BJ (cell line): ENCODE measurements around the gene SPIN1. TPM values are rescaled to one million over a fixed set of nuclear protein-coding genes. Genes with fewer than 3 reads are reported as not detected.

Experiments
- CTCF ChIA-PET: fragments of 350-600 bp; formaldehyde crosslinking; extraction: SDS; loops from one replicate; lab custom pipeline; 2021; ENCODE audit warnings: antibody characterized with exemption, inconsistent platforms; lab: Yijun Ruan, JAX
- POLR2A ChIA-PET: fragments of 300-600 bp; sonication (Branson Sonifier 250); formaldehyde crosslinking; extraction: SDS; loops from one replicate; lab custom pipeline; 2021; ENCODE audit warnings: antibody characterized with exemption; lab: Charles Lee
- DNase-seq: peaks from one replicate; pipeline ENCODE4 v3.0.0-alpha.2; 2011; ENCODE audit warnings: low read depth
- H3K27me3 ChIP-seq: 2 replicates; pipeline ENCODE4 v1.6.0; 2011; ENCODE audit warnings: low read length; ENCODE audit not compliant: control insufficient read depth, insufficient read depth
- H3K36me3 ChIP-seq: 2 replicates; pipeline ENCODE4 v1.5.1; 2011; ENCODE audit warnings: low read length; ENCODE audit not compliant: control insufficient read depth, insufficient read depth
- H3K4me3 ChIP-seq: 2 replicates; pipeline ENCODE4 v1.5.1; 2011; ENCODE audit warnings: low read depth, mild to moderate bottlenecking, control low read depth, low read length
- CTCF ChIP-seq: IDR thresholded peaks from 2 replicates; pipeline ENCODE4 v1.5.1; 2011; ENCODE audit warnings: low read depth, mild to moderate bottlenecking, control low read depth, inconsistent platforms, low read length, moderate library complexity; ENCODE audit not compliant: insufficient read depth
- polyA plus RNA-seq: library from polyadenylated mRNA; depleted of rRNA; stranded (reverse); fragments of >200 nt; gene quantifications from 2 replicates; pipeline ENCODE4 v1.2.3, GENCODE V29; 2011

The SPIN1 gene
- polyA plus RNA-seq, 1 experiment: 53.4 TPM

- Histone ChIP-seq H3K27me3 (no peaks in the 10 kb centered on the region), H3K4me3 (no peak overlapping the region), H3K36me3 (peaks cover 3% of the 10 kb centered on the region; the same call in 1 of the 2 replicates)
- TF ChIP-seq CTCF: no peak
- no peak for DNase-seq
- ChIA-PET CTCF (interaction anchor here (0.6 kb wide), 1 partner anchor 17 kb away, joined by 3 read pairs; no protein-coding TSS in a partner anchor), POLR2A (no interaction called here)
Observed at GRCh38 chr9:88437210-88438146, 49.2 kb downstream of the SPIN1 start.

GRCh38 chr9:88438811-88439210, 50.6 kb downstream of the SPIN1 start:
- ChIA-PET POLR2A (no interaction called here), CTCF (no interaction called here)
- Histone ChIP-seq H3K27me3 (no peaks in the 10 kb centered on the region), H3K4me3 (no peak overlapping the region), H3K36me3 (no peaks in the 10 kb centered on the region)
- TF ChIP-seq CTCF: no peak
- DNase-seq: no peak

DNA sequence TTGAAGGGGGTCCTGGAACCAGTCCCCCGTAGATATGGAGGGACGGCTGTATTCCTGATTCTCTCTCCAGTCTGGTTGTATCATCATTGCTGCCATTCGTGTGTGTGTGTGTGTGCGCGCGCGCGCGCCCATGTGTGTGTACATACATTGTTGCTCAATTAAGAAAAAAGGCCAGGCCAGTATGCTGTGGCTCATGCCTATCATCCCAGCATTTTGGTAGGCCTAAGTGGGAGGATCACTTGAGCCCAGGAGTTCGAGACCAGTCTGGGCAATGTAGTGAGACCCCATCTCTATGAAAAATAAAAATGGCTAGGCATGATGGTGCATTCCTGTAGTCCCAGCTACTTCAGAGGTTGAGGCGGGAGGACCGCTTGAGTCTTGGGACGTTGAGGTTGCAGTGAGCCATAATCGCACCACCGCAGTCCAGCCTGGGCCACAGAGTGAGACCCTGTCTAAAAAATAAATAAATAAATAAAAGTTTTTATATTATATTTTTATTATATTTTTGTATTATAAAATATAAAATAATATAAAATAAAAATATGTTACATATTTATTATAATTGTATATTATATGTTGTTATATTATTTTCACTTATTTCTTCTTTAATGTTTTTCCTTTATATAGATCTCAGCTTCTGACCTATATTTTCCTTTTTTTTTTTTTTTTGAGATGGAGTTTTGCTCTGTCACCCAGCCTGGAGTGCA, 53.2 kb downstream of the SPIN1 start:
- ChIA-PET CTCF (no interaction called here), POLR2A (no interaction called here)
- Histone ChIP-seq H3K36me3 (no peaks in the 10 kb centered on the region), H3K4me3 (no peak overlapping the region), H3K27me3 (no peaks in the 10 kb centered on the region)
- DNase-seq: no peak
- TF ChIP-seq CTCF: no peak

GRCh38 chr9:88443480-88444113, 55.4 kb downstream of the SPIN1 start:
- ChIA-PET CTCF (interaction anchor here (1.1 kb wide), 1 partner anchor 8 kb away, joined by 3 read pairs; no protein-coding TSS in a partner anchor), POLR2A (interaction anchor here (0.6 kb wide), 1 partner anchor 11 kb away, joined by 4 read pairs; no protein-coding TSS in a partner anchor)
- TF ChIP-seq CTCF: no peak
- no peak for DNase-seq
- H3K27me3 ChIP-seq: no peaks in the 10 kb centered on the region
- no peak overlapping the region for H3K4me3 ChIP-seq
- no peaks in the 10 kb centered on the region for H3K36me3 ChIP-seq

DNA sequence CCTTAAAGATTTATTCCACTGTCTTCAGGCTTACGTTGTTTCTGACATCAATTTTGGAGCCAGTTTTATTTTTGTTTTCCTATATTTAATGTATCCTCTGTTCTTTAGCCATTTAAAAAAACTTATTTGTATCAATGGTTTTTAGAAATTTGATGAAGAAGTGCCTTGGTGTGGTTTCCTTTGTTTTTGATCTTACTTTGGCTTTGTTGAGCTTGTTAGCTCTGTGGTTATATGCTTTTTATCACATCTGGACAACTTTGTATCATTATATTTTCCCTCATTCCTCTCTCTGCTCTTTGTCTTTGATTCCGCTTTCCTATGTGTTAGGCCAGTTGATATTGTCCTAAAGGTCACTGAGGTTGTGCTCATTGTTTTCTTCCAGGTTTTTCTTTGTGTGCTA, 58.5 kb downstream of the SPIN1 start:
- no peak for TF ChIP-seq CTCF
- DNase-seq: no peak
- ChIA-PET CTCF (no interaction called here), POLR2A (no interaction called here)
- no peak overlapping the region for H3K4me3 ChIP-seq
- H3K27me3 ChIP-seq: no peaks in the 10 kb centered on the region
- peaks cover 4% of the 10 kb centered on the region; the same call in 1 of the 2 replicates for H3K36me3 ChIP-seq
